Occipital lobe (tissue), 2 donors: ENCODE measurements around the gene SPATA6. TPM values are rescaled to one million over a fixed set of nuclear protein-coding genes. Genes with fewer than 3 reads are reported as not detected.
"Not testable (repeated sequence)": the region's sequence is repeated elsewhere in the genome, so short reads cannot be mapped to it uniquely, and the experiment has no call there.

Experiments
- DNase-seq: peaks from one replicate; lab custom pipeline; 2025; lab: John Stamatoyannopoulos, UW
- total RNA-seq: library from RNA; depleted of rRNA; stranded (reverse); fragments of >200 nt; gene quantifications from one replicate; pipeline ENCODE4 v1.2.3, GENCODE V29; 2014

The SPATA6 gene
- total RNA-seq, 1 donor from 2014 or later, result 15.8 TPM

DNA sequence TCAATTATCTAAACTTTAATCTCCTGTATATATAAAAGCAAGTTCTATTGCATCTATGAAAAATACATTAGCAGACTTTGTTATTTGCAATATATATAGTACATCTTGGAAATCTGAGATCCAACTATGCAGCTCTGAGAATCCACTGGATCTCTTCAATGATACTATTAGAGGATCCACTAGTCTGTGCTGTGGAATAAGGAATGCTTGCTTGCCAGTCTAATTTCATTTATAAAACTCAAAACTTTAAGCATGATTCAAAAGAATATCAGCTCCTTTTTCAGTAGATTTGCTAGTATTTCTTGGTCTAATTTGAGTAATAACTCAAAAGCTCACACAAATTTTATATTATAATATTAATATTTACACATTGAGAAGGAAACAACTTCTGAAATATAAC is 115.1 kb downstream of the SPATA6 start:
- DNase-seq, result no peak

DNA sequence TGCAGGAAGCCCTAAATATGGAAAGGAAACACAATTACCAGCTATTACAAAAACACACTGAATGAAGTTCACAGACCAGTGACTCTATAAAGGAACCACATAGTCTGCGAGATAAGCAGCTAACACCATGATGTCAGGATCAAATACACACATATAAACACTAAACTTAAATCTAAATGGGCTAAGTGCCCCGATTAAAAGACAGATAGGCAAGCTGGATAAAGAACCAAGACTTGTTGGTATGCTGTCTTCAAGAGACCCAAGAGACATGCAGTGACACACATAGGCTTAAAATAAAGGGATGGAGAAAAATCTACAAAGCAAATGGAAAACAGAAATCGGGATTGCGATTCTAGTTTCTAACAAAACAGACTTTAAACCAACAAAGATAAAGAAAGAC is 127.6 kb downstream of the SPATA6 start:
- DNase-seq, result no peak

DNA sequence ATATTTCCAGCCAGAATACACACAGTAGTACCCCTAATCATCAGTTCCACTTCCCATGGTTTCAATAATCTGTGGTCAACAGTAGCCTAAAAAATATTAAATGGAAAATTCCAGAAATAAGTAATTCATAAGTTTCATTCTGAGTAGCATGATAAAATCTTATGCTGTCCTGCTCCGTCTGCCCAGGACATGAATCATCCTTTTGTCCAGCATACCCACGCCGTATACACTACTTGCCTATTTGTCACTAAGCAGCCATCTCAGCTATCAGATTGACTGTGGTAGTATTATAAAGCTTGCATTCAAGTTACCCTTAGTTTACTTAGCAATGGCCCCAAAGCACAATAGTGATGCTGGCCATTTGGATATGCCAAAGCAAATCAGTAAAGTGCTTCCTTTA is 130.8 kb downstream of the SPATA6 start:
- DNase-seq, result no peak

DNA sequence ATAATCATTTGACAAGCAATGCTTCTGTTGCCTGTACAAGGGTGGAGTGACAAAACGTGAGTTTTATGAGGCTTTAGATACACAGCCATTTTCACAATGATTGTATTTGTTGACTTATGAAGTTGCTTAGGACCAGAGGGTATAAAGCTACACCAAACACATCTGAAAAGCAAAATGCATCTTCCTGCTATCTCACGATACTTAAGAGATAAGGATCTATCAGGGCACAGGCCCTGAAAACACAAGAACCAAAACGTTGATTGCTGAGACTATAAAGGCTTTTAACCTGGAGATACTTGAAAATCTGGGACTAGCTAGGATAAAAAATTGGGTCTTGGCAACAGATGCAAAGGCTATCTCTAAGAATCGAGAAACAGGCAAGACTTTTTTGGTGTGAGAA is 133.7 kb downstream of the SPATA6 start:
- no peak for DNase-seq

DNA sequence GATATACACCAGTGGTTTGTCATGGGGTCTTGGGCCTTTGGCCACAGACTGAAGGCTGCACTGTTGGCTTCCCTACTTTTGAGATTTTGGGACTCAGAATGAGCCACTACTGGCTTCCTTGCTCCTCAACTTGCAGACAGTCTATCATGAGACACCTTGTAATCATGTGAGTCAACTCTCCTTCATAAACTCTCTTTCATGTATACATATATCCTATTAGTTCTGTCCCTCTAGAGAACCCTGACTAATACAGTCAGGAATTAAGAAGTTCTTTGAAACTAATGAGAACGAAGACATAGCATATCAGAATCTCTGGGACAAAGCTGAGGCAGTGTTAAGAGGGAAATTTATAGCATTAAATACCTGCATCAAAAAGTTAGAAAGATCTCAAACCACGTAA is 138.7 kb downstream of the SPATA6 start:
- no peak for DNase-seq

DNA sequence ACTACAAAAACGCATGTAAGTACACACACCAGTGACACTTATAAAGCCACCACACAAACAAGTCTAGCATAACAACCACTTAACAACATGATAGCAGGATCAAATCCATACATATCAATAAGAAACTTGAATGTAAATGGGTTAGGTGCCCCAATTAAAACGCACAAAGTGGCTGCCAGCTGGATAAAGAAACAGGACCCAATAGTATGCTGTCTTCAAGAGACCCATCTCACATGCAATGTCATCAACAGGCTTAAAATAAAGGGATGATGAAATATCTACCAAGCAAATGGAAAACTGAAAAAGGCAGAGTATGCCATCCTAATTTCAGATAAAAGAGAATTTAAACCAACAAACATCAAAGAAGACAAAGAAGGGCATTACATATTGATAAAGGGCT is 139.9 kb downstream of the SPATA6 start:
- no peak for DNase-seq

DNA sequence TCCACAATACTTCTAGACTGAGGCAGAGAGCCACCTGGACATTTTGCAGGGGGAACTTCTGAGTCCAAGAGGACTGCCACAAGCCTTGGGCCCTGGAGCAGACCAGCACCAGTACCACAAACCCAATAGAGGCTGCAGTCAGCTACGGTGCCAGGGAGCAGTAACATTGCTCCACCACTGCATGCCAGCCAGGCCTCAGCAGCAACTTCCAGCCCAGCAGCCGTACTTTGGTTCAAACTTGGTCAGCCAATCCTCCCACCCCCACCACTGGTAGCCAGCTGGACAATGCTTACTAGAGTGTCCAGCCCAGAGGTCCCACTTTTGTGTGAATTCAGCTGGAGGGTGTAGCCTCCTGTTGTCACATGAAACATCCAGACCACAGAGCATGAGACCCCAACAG is 142.1 kb downstream of the SPATA6 start:
- no peak for DNase-seq

DNA sequence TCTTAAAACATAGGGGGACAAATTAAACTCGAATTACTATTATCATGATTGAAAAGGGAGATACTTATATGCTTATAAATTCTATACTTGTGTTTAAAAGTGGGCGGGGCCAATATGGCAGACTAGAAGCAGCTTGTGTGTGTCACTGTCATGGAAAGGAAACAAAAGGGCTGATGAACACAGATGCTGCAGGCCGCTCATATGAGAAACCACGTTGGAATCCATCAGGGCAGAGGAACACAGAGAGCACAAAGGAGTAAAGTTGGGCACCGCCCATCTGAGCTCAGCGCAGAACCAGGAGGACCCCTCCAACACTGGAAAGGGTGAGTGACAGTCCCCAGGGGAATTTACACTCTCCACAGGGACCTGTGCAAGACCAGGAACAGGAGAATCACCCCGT is 142.5 kb downstream of the SPATA6 start:
- no peak for DNase-seq

DNA sequence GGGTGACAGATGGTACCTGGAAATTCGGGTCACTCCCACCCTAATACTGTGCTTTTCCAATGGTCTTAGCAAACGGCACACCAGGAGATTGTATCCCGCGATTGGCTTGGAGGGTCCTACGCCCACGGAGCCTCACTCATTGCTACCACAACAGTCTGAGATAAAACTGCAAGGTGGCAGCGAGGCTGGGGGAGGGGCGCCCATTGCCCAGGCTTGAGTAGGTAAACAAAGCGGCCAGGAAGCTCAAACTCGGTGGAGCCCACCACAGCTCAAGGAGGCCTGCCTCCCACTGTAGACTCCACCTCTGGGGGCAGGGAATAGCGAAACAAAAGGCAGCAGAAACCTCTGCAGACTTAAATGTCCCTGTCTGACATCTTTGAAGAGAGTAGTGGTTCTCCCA is 160.2 kb downstream of the SPATA6 start:
- DNase-seq, result not testable (repeated sequence)

DNA sequence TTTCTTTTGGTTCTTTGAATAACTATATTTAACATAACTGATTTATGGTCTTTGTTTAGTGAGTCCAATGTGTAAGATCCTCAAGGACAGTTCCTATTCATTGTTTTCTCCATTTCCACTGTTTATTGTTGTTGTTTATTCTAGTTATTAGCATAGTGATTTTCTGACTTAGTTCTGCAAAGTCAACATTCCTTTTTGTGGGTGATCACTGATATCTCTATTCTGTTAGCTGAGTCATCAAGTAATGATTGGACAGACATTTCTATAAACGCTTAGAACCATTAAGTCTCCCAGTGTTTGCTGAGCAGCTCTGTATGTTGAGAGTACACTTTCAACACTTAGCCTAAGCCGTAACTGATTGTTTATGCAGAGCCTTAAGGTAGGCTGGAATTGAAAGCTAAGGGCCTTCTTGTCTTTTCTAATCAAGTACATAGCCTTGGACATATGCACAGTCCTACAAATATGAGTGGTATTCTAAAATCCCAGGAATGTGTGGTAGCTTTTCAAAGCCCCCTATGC is 162.4 kb downstream of the SPATA6 start:
- DNase-seq, result no peak

DNA sequence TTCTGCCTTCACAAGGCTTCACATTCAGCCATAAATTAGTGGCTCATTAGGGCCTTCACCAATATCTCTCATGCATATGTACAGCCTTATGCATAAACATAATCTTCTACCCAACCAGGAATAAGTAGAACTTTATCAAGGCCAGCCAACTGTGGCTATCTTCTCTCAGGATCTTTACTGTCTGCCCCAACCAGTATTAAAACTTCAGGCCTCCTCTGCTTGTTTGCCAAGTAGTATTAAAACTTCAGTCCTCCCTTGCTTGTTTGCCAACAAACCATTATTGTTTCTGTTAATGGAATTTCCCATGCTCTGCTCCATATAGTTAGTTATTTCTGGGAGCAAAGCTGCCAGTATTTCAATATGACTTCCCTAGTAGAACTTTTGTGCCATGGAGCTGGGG is 169.4 kb downstream of the SPATA6 start:
- no peak for DNase-seq

DNA sequence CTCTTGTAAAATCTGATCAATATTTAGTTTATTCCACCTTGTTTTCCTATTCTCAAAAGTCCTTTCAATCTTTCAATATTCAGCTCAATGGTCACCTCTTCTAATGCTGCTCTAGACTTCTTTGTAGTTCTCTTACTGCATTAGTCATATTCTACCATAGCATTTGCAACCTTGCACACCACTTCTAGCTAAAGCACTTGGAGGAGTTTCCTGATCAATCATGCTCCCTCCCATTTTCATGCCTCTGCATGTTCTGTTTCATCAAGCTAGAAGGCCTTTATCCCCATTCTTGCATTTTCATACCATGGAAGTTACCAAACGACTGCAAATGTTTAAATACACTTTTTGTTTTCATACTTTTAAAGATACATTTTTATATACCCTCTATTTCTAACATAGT is 177.3 kb downstream of the SPATA6 start:
- DNase-seq, result no peak

DNA sequence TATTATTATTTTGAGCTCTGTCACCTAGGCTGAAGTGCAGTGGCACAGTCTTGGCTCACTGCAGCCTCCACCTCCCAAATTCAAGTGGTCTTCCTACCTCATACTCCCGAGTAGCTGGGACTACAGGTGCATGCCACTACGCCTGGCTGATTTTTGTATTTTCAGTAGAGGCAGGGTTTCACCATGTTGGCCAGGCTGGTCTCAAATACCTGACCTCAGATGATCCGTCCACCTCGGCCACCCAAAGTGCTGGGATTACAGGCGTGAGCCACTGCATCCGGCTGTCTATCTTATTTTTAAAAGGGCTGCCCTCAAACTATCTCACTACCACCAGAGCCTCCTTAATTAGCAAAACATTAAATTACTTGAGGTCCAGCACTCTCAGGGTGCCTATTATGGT is 177.9 kb downstream of the SPATA6 start:
- DNase-seq, result not testable (repeated sequence)

DNA sequence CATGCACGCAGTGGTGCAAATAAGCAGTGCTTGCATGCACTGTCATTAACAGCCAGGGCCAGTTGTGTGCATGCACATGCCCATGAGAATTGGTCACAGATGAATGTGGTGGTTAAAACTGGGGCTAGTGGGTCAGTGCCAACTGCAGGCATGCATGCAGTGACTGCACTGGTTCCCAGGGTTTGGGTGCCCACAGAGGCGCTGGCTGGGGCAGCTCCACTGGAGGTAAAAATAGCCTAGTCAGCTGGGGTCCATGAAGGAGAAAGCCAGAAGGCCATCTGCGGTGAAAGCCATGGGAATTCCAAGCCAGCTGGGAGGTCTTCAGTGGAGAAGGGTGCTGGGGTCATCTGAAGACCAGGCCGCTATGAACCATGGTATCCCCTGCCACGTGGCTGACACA is 179.3 kb downstream of the SPATA6 start:
- no peak for DNase-seq

DNA sequence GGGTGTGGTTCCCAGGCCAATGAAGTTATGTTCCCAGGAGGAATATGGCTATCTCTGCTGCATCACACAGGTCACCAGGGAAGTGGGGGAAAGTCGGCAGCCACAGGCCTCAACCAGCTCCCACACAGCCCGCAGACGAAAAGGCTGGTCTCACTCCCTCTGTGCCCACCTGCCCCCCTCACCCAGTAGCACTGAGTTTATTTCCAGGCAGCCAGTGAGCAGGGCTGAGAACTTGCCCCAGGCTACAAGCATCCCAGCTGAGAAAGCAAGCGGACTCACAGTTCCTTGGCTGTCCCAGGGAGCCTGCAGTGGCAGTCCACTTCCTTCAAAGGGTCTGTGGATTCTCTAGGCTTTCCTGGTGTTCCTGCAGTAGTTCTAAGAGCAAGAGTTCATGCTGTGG is 180.6 kb downstream of the SPATA6 start:
- DNase-seq, result no peak

DNA sequence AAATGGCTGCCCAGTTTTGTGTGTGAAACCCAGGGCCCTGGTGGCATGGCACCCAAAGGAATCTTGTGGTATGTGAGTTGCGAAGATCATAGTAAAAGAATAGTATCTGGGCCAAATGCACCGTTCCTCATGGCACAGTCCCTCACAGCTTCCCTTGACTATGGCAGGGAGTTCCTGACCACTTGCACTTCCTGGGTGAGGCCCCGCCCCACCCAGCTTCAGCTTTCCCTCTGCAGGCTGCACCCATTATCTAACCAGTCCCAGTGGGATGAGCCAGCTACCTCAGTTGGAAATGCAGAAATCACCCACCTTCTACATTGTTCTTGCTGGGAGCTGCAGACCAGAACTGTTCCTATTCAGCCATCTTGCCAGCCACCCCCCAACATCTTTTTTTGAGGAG is 186.5 kb downstream of the SPATA6 start:
- DNase-seq, result no peak

DNA sequence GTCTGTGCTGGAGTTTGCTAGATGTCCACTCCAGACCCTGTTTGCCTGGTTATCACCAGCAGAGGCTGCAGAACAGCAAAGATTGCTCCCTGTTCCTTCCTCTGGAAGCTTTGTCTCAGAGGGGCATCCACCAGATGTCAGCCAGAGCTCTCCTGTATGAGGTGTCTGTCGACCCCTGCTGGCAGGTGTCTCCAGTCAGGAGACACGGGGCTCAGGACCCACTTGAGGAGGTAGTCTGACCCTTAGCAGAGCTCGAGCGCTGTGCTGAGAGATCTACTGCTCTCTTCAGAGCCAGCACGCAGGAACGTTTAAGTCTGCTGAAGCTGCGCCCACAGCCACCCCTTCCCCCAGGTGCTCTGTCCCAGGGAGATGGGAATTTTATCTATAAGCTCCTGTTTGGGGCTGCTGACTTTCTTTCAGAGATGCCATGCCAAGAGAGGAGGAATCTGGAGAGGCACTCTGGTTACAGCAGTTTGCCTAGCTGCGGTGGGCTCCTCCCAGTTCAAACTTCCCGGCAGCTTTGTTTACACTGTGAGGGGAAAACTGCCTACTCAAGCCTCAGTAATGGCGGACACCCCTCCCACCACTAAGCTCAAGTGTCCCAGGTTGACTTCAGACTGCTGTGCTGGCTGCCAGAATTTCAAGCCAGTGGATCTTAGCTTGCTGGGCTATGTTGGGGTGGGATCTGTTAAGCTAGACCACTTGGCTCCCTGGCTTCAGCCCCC is 187.1 kb downstream of the SPATA6 start:
- DNase-seq, result not testable (repeated sequence)

DNA sequence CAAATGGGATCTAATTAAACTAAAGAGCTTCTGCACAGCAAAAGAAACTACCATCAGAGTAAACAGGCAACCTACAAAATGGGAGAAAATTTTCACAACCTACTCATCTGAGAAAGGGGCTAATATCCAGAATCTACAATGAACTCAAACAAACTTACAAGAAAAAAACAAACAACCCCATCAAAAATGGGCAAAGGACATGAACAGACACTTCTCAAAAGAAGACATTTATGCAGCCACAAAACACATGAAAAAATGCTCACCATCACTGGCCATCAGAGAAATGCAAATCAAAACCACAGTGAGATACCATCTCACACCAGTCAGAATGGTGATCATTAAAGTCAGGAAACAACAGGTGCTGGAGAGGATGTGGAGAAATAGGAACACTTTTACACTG is 189.7 kb downstream of the SPATA6 start:
- DNase-seq, result not testable (repeated sequence)

DNA sequence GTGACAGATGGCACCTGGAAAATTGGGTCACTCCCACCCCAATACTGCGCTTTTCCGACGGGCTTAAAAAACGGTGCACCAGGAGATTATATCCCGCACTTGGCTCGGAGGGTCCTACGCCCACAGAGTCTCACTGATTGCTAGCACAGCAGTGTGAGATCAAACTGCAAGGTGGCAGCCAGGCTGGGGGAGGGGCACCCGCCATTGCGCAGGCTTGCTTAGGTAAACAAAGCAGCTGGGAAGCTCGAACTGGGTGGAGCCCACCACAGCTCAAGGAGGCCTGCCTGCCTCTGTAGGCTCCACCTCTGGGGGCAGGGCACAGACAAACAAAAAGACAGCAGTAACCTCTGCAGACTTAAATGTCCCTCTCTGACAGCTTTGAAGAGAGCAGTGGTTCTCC is 194.6 kb downstream of the SPATA6 start:
- not testable (repeated sequence) for DNase-seq

DNA sequence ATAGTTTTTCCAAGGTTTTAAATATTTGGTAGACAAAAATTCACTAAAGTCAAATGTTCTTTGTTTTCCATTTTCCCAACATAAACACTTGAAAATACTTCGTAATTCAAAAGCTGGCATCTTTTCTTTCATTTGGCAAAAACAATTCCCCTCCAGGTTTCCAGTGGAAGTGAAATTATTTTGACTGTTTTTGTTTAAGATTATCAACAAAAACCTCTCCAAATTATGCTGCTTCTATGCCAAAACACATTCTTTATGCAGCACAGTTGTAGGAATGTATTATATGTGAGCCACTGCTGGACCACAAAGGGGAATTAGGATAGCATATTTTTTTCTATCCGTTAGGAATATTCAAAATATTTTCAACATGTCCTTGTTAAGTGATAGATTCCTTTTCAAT is 205.4 kb downstream of the SPATA6 start:
- DNase-seq, result no peak

DNA sequence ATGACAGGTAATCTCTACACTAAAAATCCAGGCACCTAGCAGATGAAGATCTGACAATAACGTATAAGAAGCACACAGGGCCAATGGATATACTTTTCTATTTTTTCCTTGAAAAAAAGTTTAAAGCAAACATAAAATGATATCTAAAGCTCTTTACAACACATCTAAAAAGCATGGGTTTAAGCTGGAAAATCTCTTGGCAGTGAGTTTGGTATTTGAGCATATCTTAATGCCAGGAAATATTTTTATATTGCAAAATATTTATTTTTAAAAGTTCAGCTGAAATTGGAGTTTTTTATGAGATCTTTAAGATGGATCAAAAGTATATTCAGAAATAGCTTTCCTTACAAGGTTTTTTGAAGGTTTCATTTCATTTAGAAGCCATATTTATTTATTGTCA is 209.0 kb downstream of the SPATA6 start:
- DNase-seq, result no peak

DNA sequence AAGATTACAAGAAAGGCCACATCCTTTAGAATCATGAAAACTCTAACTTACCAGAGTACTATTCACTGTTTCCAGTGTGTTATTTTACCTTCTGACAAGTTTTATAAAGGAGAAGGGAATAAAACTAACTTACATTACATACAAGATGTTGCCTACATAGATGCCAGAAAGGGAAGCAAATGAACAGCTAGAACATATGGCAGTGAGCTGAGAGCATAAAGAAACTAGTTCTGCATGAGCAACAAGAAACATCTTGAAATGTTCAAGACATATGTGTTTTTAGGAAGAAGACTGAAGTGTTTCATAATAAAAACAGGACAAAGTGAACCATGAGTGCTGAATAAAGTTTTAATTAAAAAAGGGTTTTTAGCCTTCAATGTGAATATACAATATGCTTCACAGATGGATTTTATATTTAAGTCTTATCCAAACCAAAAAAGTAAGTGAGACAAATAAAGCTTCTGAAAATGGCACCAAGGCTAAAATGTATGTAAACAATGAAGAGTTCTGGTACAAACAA is 210.1 kb downstream of the SPATA6 start:
- no peak for DNase-seq

DNA sequence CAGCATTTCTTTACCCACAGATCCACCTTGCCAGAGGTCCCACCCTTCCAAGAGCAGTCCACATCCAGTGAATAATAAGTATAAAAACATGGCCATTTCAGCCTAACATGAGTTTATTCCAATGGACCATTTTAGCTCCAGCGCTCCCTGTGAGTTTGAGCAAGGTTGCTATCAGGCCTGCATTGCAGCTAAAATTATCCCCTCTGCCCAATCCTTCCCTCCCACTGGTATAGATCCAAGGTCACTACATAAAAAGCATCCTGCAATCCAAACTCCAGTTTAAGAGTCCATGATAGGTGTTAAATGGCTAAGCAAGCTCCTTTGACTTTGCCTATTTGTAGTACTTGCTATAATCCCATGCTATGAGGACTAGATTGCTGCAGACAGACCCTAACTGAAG is 213.9 kb downstream of the SPATA6 start:
- DNase-seq, result no peak

DNA sequence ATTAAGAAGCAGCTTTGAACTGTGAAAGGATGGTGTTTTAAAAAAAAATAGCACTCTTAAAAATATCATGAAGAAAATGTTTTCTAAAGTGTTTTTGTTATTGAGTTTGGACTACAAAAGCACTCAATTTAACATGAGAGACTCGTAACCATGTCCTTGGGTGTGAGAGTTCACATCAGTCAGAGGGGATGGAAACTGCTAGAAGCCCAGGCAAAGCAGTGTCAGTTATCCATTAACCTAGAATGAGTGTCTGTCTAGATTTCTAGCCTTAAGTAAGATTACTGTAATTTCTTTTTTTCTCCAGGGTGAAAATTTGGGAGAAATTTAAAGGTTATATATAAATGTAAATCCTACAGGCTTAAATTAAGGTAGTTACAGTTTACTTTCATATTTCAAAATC is 217.8 kb downstream of the SPATA6 start:
- DNase-seq, result no peak
